ENCODE data around the gene CYP27C1.
A peak's percentile ranks its signal among the peaks of the same experiment; 100 is the strongest.
"Not testable (repeated sequence)": the region's sequence is repeated elsewhere in the genome, so short reads cannot be mapped to it uniquely, and the experiment has no call there.

CYP27C1 gene

DNA sequence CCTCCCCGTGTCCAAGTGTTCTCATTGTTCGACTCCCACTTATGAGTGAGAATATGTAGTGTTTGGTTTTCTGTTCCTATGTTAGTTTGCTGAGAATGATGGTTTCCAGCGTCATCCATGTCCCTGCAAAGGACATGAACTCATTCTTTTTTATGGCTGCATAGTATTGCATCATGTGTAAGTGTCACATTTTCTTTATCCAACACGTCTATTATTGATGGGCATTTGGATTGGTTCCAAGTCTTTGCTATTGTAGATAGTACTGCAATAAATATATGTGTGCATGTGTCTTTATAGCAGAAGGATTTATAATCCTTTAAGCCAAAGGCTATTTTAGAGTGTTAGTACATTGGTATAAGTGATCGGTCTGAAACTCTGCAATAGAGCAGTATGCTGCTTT is 4.0 kb upstream of the CYP27C1 start:
- DNase-seq (ENCODE audit: low read depth): not testable (repeated sequence)

DNA sequence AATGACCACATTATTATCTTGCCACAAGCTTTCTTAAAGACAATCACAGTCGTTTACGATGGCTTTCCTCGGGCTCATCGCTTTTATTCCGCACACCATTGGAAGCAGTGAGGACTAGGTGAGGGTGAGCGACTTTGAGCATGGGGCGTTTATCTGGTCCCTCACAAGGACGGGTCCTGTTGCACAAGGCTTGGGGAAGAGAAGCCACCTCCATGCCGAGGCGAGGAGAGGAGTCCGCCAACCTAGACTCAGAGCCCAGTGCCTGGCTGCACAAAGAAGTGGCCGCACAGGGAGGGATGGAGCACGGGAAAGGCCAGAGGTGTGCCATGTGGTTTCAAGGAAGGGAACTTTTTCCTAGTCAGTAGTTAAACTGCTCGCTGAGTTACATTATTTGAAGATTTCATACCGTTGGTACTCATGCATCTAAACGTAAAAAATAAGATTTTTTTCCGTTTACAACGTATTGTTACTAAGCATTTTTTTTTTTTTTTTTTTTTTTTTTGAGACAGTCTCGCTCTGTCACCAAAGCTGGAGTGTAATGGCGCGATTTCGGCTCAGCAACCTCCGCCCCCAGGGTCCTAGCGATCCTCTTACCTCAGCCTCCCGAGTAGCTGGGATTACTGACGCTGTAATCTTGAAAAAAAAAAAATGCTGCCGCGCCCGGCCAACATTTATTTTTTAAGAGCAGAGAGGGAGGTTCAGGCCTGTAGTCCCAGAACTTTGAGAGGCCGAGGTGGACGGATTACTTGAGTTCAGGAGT is 849 bp upstream of the CYP27C1 start:
- no peak for DNase-seq (ENCODE audit: low read depth)

DNA sequence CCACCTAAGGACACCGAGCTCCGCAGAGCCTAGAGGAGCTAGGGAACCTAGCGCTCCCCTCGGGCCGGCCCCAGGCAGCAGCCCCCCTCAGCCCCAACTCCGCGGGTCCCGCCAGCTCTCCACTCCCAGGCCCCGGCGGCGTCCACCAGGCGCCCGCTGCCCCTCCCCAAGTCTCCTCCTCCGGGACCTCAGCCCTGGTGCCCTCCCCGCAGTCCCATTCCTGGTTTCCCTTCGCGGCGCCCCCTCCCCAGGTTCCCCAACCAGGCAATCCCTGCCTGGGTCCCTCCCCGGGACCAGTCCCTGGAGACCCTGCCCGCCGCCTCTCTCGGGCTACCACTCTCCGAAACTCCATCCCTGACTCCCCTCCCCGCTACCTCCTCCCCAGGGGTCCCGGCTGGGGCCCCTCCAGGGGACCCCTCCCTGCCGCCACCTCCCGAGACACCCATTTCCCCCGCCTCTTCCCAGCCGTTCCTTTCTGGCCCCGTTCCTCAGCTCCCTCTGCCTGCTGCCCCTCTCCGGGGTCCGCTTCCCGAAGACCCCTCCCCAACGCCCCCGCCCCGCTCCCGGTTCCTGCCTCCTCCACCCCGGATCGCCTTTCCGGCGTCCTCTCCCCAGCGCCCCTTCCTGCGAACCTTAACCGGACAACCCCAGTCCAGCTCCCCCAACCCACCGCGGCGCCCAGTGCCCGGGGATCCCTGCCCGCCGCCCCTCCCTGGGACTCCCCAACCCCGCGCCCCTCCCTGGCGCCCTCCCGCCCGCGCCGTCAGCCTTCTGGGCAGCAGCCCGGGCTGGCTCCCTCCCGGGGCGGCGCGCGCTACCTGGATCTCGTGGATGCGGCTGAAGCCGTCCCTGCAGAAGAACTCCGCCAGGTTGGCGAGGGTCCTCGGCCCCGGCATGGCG is 678 bp downstream of the CYP27C1 start:
- DNase-seq (ENCODE audit: low read depth): no peak

DNA sequence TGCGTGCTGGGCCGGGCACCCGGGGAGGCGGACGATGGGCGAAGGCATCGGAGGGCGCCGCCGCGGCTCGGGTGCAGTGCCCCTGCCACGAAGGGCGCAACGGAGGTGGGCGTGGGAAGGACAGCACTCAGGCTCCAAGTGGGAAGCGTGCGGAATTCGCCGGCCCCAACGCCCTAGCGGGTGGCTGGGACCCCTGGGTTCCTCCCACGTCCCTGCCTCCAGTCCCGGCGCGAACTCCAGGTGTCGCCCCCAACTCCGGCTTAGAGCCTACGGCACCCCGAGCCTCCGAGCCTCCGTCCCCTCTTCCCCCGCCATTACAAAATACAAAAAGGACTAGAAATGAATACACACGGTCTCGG is 1.3 kb downstream of the CYP27C1 start:
- no peak for DNase-seq (ENCODE audit: low read depth)

DNA sequence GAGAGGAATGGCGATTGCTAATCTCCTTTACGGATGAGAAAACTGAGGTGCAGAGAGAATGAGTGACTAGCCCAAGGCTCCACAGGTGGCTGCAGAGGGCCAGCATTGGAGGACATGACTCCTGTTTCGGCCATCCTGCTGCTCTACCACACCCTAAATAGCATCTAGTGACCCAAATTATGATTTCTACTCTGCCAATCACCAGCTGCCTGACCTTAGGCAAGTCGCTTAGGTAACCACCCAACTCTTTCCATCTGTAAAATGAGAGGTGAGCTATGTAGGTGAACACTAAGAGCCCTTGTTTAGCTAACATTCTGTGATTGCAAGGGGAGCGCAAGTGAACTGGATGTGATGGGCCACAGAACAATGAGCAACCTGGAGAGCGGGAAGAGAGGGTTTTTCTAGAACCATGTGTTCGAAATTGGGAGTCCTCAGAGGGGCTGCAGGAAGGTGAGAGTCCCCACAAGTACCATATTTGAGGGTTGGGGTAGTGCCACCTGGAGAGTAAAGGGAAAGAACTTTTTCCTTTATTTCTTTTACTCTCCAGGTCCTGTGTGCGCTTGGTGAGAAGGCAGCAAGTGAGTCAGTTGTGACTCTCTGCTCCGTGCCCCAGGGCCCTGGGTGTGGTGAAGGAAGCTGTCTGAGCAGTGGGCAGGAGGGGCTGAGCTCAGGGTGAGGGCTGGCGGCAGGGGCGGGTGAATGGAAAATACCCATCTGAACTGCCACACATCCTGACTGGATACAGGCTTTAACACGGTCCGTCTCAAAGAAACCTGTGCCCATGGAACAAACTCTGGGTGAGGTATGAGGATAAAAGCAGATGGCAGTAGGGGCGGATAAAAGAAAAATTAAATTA is 2.4 kb downstream of the CYP27C1 start:
- DNase-seq (ENCODE audit: low read depth): no peak

DNA sequence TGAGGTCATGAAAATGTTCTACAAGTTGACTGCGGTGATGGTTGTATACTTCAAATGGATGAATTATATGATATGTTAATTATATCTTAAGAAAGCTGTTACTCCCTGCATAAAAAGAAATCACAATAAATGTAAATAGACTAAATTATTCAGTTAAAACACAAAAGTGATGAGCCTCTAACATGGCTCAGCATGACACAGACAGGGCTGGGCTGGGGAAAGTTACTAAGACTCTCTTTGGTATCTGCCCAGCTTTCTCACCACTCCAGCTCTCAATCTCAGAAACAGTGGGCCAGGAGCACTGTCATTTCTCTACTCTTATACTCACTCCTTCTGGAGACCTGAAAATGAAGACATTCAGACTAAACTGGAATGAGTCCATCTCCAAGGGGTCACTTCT is 3.5 kb downstream of the CYP27C1 start:
- no peak for DNase-seq (ENCODE audit: low read depth)

DNA sequence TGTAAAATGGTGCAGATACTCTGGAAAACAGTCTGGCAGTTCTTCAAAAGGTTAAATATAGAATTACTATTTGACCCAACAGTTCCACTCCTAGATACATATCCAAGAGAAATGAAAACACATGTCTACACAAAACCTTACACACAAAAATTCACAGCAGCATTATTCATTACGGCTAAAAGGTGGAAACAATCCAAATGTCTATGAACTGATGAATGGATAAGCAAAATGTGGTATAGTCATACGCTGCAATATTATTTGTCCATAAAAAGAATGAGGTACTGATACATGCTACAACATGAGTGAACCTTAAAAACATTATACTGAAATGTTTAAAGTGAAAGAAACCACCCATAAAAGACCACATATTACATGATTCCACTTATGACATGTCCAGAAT is 4.0 kb downstream of the CYP27C1 start:
- no peak for DNase-seq (ENCODE audit: low read depth)

DNA sequence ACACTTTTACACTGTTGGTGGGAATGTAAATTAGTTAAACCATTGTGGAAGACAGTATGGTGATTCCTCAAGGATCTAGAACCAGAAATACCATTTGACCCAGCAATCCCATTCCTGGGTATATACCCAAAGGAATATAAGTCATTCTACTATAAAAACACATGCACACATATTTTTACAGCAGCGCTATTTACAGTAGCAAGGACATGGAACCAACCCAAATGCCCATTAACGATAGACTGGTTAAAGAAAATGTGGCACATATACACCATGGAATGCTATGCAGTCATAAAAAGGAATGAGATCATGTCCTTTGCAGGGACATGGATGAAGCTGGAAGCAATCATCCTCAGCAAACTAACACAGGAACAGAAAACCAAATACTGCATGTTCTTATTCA is 5.9 kb downstream of the CYP27C1 start:
- DNase-seq (ENCODE audit: low read depth): not testable (repeated sequence)

DNA sequence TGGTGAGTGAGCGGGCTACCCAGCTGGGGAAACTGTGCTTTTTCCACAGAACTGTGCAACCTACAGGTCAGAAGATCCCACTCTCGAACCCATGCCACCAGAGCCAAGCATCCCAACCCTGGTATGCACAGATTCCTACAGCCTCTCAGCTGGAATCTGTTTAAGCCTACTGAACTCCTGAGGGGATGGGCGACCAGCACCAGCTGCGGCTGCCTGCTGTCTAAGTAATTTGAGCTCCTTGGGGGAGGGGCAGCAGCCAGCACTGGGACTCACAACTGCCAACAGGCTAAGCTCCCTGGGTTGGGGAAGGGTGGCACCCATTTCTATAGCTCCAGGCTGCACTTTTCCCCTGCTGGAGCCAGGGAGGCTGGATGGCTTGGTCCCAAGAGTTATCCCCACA is 11.8 kb downstream of the CYP27C1 start:
- DNase-seq (ENCODE audit: low read depth): no peak

DNA sequence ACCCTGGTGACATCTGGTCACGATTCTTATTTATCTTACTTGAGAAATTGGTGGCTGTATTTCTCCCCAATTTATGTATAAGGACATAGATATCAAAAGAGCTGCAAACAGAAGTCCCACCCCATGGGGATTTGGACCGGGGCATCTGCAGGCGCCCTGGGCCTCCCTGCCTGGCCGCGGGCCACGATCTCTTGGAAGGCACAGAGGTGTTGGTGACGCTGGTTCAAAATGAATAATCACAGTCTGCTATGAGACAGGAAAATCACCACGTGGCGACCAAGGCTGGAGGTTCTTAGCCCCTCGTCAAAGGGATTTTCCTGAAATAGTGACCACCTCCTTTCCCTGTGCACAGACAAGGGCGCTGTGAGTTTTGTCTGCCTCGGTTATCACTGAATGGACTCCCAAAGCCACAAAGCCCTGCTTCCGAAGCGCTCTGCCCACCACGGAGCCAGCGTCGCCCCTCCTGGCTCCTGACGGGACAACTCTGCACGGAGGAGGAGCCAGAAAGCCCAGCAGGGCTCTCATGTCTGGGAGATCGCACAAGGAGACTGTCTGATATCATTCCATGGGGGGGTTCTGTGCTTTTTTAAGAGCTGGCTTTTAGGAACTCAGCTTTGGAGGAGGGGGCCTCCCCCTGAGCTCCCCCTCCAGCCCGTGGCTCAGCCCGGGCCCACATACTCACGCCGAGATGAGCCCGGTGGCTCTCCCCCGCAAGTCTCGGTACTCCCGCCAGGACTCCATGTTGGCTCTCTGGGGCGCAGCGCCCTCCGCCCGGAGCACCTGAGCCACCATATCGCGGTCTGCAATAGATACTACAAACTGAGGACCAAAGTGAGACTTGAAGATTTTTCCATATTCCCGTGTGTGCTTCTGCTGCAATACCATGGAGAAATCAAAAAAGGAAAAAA is 14.6 kb downstream of the CYP27C1 start:
- no peak for DNase-seq (ENCODE audit: low read depth)

DNA sequence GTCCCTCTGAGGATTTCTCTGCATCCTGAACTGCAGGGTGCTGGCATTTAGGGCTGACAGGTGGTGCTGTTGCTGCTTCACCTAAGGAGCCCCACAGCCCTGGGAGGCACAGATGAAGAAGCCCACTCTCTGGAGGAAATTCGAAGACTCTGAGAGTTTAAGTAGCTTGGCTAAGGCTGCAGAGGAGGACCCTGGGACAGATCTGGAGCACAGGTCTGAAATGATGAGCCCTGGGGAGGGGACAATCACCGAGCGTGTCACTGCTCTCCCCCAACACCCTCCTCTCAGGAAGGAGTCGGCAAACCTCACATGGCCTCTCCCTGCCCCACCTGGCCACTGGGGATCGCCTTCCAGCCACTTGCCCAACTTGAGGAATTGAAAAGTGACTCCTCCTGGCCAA is 18.6 kb downstream of the CYP27C1 start:
- DNase-seq (ENCODE audit: low read depth): no peak

DNA sequence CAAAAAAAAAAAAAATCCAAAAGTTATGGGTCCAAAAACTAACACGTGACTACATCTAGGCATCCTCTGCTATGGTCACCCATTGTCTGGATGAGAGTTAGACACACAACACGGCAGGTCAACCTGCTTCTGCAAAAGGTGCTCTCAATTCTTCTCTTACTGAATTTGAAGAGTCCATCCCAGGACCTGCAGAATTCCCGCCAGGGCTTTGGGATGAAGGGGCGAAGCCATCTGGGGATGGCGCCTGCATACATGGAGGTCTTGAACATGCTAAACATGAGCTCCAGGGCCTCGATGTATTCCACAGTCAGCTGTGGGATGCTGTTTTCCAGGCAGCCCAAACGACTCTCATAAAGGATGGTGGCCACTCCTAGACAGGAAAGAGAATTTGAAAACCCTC is 19.1 kb downstream of the CYP27C1 start:
- no peak for DNase-seq (ENCODE audit: low read depth)

DNA sequence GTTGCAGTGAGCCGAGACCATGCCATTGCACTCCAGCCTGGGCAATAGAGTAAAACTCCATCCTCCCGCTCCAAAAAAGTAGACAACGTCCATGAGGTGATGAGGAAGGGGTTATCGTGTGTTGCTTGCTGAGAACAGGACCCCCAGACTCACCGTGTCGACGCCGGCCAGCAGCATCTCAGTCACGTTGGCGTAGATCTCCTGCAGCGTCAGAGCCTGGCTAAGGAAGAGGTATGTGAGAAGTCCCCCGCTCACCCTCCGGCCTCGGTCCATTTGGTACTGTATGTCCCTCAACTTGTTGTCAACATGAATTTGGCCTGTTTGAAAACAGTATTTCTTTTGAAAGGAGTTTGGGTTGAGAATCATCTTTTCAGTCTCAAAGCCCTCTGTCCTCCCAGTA is 20.9 kb downstream of the CYP27C1 start:
- no peak for DNase-seq (ENCODE audit: low read depth)

DNA sequence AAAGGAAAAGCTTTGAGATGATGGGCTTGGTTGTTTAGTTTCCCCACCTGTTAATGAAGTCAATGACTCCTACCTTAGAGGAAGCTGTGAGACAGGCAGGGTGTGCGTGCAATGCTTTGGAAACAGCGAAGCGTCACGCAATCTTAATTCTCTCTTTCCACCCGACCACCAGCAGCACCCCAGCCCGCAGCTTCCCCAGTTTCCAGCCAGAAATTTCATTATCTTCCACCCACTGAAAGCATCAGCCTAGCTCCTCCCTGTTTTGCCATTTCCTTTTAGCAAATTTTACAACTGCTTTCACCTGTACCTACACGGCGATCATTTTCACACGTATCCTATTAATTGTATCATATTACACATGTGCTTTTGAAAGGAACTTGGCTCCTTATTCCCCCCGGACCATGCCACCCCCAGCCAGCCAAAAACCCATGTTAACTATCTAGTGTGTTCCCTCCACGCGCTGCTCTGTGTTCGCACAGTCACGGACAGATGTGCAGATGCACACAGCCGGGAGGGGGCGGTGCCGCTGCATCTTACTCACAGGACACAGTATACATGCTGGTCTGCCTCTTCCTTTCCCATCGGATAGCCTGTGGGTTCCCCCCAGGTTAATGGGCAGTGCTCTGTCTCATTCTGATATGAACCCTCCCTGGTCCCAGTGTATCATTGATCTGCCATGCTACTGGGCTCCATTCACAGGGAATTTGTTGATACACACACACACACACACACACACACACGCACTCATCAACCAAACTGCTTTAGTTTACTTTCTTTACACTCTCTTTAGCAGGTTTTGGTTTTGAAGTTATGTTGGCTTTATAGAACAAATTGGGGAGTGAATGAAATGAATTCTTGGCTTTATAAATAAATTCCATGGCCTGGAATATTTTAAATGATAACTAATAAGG is 22.4 kb downstream of the CYP27C1 start:
- peak; percentile 43 for DNase-seq (ENCODE audit: low read depth)

DNA sequence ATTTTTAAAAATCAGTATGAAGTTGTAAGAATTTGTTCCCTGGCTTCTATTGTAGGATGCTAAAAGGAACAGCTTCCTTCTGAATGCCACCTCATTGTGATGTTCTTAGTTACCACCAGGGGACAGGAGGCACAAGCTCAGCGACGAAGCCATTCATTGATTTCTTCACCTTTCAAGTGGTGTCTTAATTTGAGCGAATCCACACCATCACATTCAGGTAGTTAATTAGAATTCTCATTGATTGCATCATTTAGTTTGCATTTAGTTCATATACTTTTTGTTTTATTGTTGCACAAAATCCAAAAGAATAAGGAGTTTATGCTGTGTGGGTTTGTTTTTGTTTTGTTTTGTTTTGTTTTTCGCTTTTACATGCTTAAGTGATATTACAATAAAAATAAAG is 23.1 kb downstream of the CYP27C1 start:
- no peak for DNase-seq (ENCODE audit: low read depth)

DNA sequence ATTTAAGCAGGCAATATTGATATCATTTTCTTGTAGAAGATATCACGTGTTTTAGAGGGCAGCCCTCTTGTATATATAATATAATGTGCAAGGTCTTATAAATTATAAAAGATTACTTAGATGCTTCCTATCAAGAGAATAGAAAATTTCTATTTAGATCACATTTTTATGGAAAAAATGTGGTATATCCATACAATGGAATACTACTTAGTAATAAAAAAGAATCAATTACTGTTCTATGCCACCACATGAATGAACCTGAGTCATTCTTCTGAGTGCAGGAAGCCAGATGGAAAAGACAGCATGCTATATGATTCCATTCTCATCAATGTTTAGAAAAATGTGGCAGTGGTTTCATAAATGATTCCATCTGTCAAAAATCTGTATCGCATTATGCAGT is 23.6 kb downstream of the CYP27C1 start:
- no peak for DNase-seq (ENCODE audit: low read depth)

DNA sequence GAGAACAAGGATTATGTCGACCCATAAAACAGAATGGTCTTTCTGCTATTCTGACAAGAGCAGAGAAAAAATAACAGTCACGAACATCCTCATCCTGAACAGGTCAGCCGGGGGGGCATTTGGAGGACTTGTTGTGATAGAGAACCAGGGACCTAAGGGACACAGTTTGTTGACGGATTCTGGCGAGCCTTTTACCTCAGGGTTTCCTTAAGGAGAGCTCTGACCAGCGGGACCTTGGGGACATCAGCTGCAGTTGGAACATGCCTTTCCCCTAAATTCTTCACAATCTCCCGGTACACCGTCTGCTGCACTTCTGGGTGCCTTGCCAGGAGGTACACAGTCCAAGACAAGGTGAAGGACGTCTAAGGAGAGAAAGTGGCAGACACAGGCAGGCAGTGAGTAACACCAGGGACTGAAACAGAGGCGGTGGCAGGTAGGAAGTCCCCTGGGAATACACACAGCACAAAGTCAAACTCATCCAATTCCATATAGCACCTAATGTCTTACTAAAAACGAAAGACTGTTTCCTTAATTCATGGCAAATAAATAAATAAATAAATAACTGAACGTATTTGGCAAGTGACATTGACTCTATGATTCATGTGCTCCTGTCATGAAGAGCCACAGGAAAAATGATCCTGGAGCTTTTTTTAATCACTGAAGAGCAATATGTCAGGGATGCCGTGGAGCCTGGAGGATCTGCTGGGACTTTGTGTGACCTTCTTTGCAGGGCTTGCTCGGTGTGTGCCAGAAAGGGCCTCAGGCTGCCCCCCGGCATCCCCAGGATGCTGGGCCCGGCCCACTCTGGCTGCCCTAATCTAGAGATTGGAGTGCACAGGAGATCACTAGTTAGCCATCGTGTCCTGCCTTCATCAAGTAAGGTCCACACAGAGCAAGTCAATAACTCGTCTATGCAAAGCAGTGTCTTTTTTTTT is 24.7 kb downstream of the CYP27C1 start:
- DNase-seq (ENCODE audit: low read depth): no peak

DNA sequence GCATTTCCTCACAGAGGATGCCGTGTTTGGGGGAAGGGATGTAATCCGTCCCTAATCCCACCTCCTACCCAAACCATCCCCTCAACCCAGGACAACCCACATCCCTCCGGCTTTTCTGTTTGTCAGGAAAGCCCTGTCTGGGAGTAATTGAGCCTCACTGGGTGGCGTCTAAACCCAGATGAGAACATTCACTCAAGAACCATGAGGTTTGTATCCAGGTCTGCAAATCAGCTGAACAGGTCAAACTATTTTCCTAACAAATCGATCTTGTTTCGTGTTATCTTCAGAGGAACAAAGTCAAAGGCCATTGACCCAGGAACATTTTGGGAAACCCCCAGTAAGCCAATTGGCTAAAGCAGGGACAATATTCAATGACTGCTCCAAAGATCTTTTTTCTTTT is 25.7 kb downstream of the CYP27C1 start:
- no peak for DNase-seq (ENCODE audit: low read depth)

DNA sequence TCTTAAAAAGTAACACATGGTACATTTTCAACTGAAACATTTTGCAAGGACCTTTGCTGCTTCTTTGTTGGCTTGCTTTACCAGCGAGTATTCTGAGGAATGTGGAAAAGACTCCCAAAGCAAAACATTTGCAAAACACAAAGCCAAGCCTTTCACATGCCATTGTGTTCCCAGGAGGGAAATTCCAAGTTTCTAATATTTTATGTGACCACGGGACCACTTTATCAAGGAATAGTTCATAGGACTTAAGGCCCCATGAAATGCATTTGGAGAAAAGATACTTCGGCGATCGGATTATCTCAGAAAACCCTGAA is 26.2 kb downstream of the CYP27C1 start:
- no peak for DNase-seq (ENCODE audit: low read depth)

Measured in stimulated activated CD8-positive, alpha-beta memory T cell treated with anti-CD3 and anti-CD28 coated beads, Interleukin-4, amount 100 ng/mL, for 24 hours (primary cell).